Endothelial cell (in vitro differentiated cells): ENCODE data around the gene ALDH16A1. TPM values are rescaled to one million over a fixed set of nuclear protein-coding genes. Genes with fewer than 3 reads are reported as not detected.

Experiments used
- DNase-seq: peaks from one replicate; pipeline ENCODE4 v3.0.0; 2021; ENCODE audit warnings: low spot score
- H3K27ac Mint-ChIP-seq: one replicate; pipeline ENCODE4 v1.8.0; 2021; ENCODE audit warnings: mixed read lengths, inconsistent platforms; ENCODE audit not compliant: unreplicated experiment
- H3K27me3 Mint-ChIP-seq: one replicate; pipeline ENCODE4 v1.8.0; 2021; ENCODE audit warnings: mild to moderate bottlenecking, moderate library complexity, mixed read lengths, inconsistent platforms; ENCODE audit not compliant: unreplicated experiment
- H3K36me3 Mint-ChIP-seq: one replicate; pipeline ENCODE4 v1.8.0; 2021; ENCODE audit warnings: mild to moderate bottlenecking, low read depth, mixed read lengths, inconsistent platforms; ENCODE audit not compliant: unreplicated experiment
- H3K4me1 Mint-ChIP-seq: one replicate; pipeline ENCODE4 v1.8.0; 2021; ENCODE audit warnings: mild to moderate bottlenecking, mixed read lengths, inconsistent platforms; ENCODE audit not compliant: unreplicated experiment
- H3K4me3 Mint-ChIP-seq: one replicate; pipeline ENCODE4 v1.8.0; 2021; ENCODE audit warnings: mild to moderate bottlenecking, mixed read lengths, inconsistent platforms; ENCODE audit not compliant: unreplicated experiment
- H3K9me3 Mint-ChIP-seq: one replicate; pipeline ENCODE4 v1.8.0; 2021; ENCODE audit warnings: mixed read lengths, inconsistent platforms; ENCODE audit not compliant: unreplicated experiment
- total RNA-seq: library from RNA; stranded (reverse); fragmentation: NEBNext Ultra II Directional; extraction: Animal tissue kit (Norgen Biotek cat#: 25700); gene quantifications from one replicate; pipeline ENCODE4 v1.2.1, GENCODE V29; 2021; ENCODE audit not compliant: unreplicated experiment
- TF ChIP-seq, protein P1 (sequence below): fragments of 200-600 bp; sonication (generic); IDR thresholded peaks from one replicate; pipeline ENCODE4 v1.5.0; 2021; ENCODE audit warnings: antibody characterized with exemption; ENCODE audit not compliant: unreplicated experiment

ALDH16A1 gene
- total RNA-seq, 1 donor from 2014 or later = 49.6 TPM

DNA sequence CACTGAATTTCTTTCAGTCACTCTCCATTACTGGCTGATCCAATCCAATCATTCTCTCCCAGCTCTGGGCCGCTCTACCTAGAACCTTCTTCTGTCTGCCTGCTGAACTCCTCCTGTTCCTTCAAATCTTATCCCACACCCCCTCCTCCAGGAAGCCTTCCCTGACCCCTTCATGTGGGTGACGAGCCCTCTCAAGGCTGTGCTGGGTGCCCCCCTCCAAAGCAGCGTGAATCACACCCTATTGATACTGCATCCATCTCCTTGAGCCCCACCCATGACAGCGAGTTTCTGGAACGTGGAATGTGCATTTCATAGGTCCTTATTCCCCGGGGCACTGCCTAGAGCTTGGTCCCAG lies 4.6 kb upstream of the ALDH16A1 start:
- peaks cover 24% of the 10 kb centered on the region for H3K4me1 Mint-ChIP-seq
- peak overlapping the region; percentile 85 for H3K4me3 Mint-ChIP-seq
- H3K36me3 Mint-ChIP-seq = peaks cover 31% of the 10 kb centered on the region
- TF ChIP-seq, protein P1, sequence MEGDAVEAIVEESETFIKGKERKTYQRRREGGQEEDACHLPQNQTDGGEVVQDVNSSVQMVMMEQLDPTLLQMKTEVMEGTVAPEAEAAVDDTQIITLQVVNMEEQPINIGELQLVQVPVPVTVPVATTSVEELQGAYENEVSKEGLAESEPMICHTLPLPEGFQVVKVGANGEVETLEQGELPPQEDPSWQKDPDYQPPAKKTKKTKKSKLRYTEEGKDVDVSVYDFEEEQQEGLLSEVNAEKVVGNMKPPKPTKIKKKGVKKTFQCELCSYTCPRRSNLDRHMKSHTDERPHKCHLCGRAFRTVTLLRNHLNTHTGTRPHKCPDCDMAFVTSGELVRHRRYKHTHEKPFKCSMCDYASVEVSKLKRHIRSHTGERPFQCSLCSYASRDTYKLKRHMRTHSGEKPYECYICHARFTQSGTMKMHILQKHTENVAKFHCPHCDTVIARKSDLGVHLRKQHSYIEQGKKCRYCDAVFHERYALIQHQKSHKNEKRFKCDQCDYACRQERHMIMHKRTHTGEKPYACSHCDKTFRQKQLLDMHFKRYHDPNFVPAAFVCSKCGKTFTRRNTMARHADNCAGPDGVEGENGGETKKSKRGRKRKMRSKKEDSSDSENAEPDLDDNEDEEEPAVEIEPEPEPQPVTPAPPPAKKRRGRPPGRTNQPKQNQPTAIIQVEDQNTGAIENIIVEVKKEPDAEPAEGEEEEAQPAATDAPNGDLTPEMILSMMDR = no peak
- H3K27ac Mint-ChIP-seq = peak overlapping the region; percentile 3
- no peaks in the 10 kb centered on the region for H3K9me3 Mint-ChIP-seq
- no peak for DNase-seq
- H3K27me3 Mint-ChIP-seq = peaks cover 23% of the 10 kb centered on the region

GRCh38 chr19:49450405-49450804 lies 2.6 kb upstream of the ALDH16A1 start:
- TF ChIP-seq, protein P1 = no peak
- Mint-ChIP-seq H3K4me1 (peaks cover 31% of the 10 kb centered on the region), H3K9me3 (no peaks in the 10 kb centered on the region), H3K27ac (peak overlapping the region; percentile 78), H3K27me3 (peaks cover 29% of the 10 kb centered on the region), H3K36me3 (peaks cover 35% of the 10 kb centered on the region), H3K4me3 (peak overlapping the region; percentile 88)
- no peak for DNase-seq

GRCh38 chr19:49451430-49452181 lies 1.4 kb upstream of the ALDH16A1 start, which contains the start of gene PIH1D1:
TSS of gene PIH1D1 (minus strand) at chr19:49451814. CDS start at chr19:49451574, 240 bp downstream.
- H3K36me3 Mint-ChIP-seq = peaks cover 29% of the 10 kb centered on the region
- H3K4me3 Mint-ChIP-seq = peak within 1 kb of the TSS; percentile 99
- TF ChIP-seq, protein P1 = no peak
- peak within 1 kb of the TSS; percentile 100 for H3K27ac Mint-ChIP-seq
- peak; percentile 84 for DNase-seq
- peaks cover 31% of the 10 kb centered on the region for H3K4me1 Mint-ChIP-seq
- no peaks in the 10 kb centered on the region for H3K9me3 Mint-ChIP-seq
- H3K27me3 Mint-ChIP-seq = peaks cover 31% of the 10 kb centered on the region

DNA sequence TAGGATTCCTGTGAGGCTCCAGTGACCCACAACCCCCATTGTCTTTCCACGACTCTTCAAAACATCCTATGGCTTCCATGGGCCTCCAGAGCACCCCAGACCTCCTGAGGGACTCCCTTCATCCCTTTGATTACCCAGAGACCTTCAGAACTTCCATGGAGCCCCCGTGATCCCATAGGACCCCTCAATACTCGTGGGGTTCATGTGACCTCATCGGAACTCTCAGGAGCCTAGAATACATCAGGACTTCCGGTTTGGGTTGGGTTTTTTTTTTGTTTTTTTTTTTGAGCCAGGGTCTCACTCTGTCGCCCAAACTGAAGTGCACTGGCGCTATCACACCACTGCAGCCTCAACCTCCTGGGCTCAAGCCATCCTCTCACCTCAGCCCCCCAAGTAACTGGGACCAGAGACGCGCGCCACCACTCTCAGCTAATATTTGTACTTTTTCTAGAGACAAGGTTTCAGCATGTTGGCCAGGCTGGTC lies 774 bp downstream of the ALDH16A1 start:
- no peak for DNase-seq
- peaks cover 30% of the 10 kb centered on the region for H3K27me3 Mint-ChIP-seq
- peaks cover 22% of the 10 kb centered on the region for H3K36me3 Mint-ChIP-seq
- H3K27ac Mint-ChIP-seq = peak overlapping the region; percentile 100
- TF ChIP-seq, protein P1 = no peak
- H3K4me1 Mint-ChIP-seq = peaks cover 28% of the 10 kb centered on the region
- H3K4me3 Mint-ChIP-seq = peak overlapping the region; percentile 99
- no peaks in the 10 kb centered on the region for H3K9me3 Mint-ChIP-seq

GRCh38 chr19:49455773-49456172 lies 2.7 kb downstream of the ALDH16A1 start:
- H3K4me1 Mint-ChIP-seq = peaks cover 22% of the 10 kb centered on the region
- TF ChIP-seq, protein P1 = no peak
- H3K27me3 Mint-ChIP-seq = peaks cover 25% of the 10 kb centered on the region
- no peak for DNase-seq
- H3K4me3 Mint-ChIP-seq = no peak overlapping the region
- H3K36me3 Mint-ChIP-seq = peaks cover 13% of the 10 kb centered on the region
- H3K9me3 Mint-ChIP-seq = no peaks in the 10 kb centered on the region
- peak overlapping the region; percentile 38 for H3K27ac Mint-ChIP-seq
